Ovary (tissue), 3 donors: ENCODE data around the gene CD63.

Experiments used
- CTCF ChIP-seq, 3 donors: fragments of 450-650 bp in 2 of 3; fragments of 200-600 bp in 1 of 3; IDR thresholded peaks; one replicate each; pipeline versions ENCODE4 v1.5.1 to v1.8.0; 2016 to 2022; ENCODE audit warnings: antibody characterized with exemption in 3 of 3, mild to moderate bottlenecking in 1 of 3
- EP300 ChIP-seq: sonication (generic); formaldehyde crosslinking; IDR thresholded peaks from one replicate; pipeline ENCODE4 v1.6.1; 2017; ENCODE audit warnings: antibody characterized with exemption
- POLR2A ChIP-seq: fragments of 450-650 bp; IDR thresholded peaks from one replicate; pipeline ENCODE4 v1.6.1; 2017; ENCODE audit warnings: antibody characterized with exemption, mild to moderate bottlenecking, moderate library complexity
- donor health status: DM: no; HTN: no; CAD: no.

DNA sequence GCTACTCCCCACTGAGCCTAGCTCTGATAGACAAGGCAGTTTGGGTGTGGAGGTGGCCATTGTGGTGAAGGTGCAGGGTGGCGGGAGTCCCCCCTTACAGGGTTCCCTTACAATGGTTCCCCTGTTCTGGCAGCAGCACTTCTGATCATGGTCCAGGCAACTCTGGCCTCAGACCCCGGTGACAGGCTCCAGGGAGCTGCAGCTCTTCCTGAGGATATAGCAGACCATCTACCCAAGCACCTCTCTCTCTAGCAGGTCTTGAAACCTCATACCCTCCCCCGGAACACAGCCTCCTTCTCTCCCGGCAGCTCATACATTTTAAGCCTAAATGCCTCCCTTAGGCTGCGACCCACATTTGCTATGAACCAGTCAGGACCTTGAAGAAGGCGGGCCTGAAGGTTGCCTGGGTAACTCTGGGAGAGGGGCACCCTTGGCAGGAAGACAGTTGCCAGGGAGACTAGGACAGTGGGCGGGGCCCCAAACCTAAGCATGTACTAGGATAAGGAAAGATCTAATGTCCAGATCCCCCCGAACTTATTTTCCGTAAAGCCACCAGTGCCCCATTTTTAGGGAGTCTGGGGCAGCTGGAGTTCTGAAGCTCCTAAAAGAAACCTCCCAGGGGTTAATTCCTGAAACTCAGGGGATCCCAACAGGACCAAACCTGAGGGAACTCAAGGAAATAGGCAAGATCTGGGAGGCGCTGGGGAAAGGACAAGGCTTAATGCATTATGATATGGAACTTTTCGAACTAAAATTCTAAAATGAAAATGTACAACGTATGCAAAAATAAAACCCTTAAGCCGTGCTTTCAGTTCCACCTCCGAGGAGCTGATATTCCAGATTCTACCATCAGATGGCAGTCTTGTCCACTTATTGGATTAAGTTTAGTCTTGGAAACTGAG lies 9.6 kb upstream of the CD63 start:
- TF ChIP-seq CTCF (IDR thresholded peaks at IDR 0.05): peak; percentile 75 to 94 (median 93)
- TF ChIP-seq POLR2A: peak; percentile 12
- TF ChIP-seq EP300: no peak
